ENCODE results near the gene SH3D21.

- TF ChIP-seq CTCF (IDR thresholded peaks at IDR 0.05; ENCODE audit: borderline replicate concordance, extremely low read depth, low read length, poor library complexity, severe bottlenecking) (no peak), EZH2 (IDR thresholded peaks at IDR 0.05; ENCODE audit: borderline replicate concordance, low read depth, low read length, severe bottlenecking) (no peak)
Measured at GRCh38 chr1:36352910-36353878, 47.0 kb downstream of the SH3D21 start.
